SK-N-MC (cell line): ENCODE results near the gene UNC13A.

ENCODE experiments used
- EZH2 ChIP-seq: fragments of 200-600 bp; sonication (generic); IDR thresholded peaks from one replicate; pipeline ENCODE4 v1.6.1; 2017; ENCODE audit warnings: antibody characterized with exemption
- FOXP2 ChIP-seq: optimal IDR thresholded peaks from 2 replicates; pipeline ENCODE3; 2011; ENCODE audit warnings: mild to moderate bottlenecking, moderate library complexity; ENCODE audit not compliant: insufficient read depth; ENCODE audit errors: extremely low read length, control extremely low read depth
- POLR2AphosphoS5 ChIP-seq: IDR thresholded peaks from 2 replicates; pipeline ENCODE4 v1.6.1; 2012; ENCODE audit warnings: mild to moderate bottlenecking, low read depth, low read length, borderline replicate concordance

- TF ChIP-seq EZH2 (no peak), POLR2AphosphoS5 (no peak), FOXP2 (no peak)
Observed at GRCh38 chr19:17648097-17648660, 40.0 kb downstream of the UNC13A start.
